HG03196 (cell line): ENCODE measurements around the gene CPNE7.

Source experiments
- ATAC-seq: cut with Tn5 transposase; IDR thresholded peaks from one replicate; pipeline ENCODE4 v1.9.1; 2021; ENCODE audit not compliant: unreplicated experiment

CPNE7 gene

GRCh38 chr16:89575247-89576152, at the start of gene CPNE7:
Gene CPNE7, plus strand, starts transcription at chr16:89575758. Its CDS starts 140 bp downstream, at chr16:89575898.
- no peak for ATAC-seq

- ATAC-seq, result no peak
Observed at GRCh38 chr16:89529097-89529496, 46.5 kb upstream of the CPNE7 start.

- no peak for ATAC-seq
Observed at GRCh38 chr16:89530401-89531381, 44.9 kb upstream of the CPNE7 start.

DNA sequence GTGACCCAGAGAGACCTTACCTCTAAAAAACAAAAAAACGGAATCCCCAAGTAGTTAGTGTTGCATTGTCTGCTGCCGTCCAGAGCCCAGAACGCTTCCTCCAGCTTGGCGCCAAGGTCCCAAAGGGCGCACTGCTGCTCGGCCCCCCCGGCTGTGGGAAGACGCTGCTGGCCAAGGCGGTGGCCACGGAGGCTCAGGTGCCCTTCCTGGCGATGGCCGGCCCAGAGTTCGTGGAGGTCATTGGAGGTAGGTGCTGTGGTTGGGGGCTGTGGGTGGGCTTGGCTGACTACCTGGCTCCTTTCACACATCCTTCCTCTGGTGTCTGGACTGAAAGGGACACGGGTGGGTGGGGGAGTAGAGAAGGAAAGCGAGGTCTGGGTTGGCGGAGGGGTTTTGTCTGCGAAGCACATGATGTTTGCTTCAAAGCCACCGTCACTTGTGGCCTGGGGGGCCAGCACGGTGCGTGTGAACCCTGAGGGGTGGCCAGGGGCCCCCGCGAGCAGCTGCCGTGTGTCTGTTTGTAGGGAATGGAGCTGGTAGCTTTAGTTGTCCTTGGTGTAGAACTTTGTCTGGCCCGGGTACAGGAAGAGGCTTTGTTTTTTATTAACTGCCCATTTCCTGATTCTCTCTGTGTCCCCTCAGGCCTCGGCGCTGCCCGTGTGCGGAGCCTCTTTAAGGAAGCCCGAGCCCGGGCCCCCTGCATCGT, 43.6 kb upstream of the CPNE7 start:
- ATAC-seq, result no peak

- ATAC-seq, result no peak
Observed at GRCh38 chr16:89534252-89534756, 41.3 kb upstream of the CPNE7 start.

DNA sequence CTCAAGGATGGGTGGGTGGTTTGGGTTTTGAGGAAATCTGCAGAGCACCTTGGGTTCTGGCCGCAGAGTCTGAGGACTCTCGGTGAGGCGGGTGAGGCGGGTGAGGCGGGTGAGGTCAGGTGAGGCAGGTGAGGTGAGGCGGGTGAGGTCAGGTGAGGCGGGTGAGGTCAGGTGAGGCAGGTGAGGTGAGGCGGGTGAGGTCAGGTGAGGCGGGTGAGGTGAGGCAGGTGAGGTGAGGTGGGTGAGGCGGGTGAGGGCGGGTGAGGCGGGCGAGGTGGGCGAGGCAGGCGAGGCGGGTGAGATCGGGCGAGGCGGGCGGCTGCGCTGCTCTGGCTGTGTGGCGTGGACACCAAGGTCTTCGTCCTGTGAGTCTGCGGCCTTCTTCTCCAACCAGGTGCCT, 39.2 kb upstream of the CPNE7 start:
- ATAC-seq, result no peak

DNA sequence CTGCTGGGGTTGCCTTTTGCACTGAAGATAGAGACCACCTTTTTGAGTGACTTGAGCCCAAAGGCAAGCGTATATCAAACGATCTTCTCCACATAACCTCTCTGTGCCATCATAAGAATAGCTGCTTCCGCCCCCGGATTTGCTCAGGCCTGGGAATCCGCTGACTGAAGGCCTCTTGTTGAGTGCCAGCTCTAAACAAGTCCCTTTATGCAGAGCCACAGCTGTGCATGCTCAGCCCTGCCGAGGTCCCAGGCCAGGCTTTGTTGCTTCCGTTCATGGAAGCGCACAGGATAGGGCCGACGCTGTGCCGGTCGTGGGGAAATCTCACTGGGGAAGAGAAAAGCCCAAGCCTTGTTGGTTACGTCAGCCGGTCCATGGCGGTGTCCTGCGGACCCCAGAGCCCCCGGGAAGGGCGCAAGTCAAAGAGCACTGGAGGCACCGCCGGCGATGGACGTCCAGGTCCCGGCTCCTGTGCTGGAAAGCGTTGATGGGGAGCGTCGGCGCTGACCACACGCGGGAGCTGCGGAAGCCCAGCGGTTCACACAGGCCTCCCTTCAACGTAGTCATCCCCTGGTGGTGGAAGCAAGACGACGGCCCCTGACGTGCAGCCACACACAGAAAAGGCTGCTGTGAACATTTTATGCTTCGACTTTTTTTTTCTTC, 38.5 kb upstream of the CPNE7 start:
- ATAC-seq, result no peak

DNA sequence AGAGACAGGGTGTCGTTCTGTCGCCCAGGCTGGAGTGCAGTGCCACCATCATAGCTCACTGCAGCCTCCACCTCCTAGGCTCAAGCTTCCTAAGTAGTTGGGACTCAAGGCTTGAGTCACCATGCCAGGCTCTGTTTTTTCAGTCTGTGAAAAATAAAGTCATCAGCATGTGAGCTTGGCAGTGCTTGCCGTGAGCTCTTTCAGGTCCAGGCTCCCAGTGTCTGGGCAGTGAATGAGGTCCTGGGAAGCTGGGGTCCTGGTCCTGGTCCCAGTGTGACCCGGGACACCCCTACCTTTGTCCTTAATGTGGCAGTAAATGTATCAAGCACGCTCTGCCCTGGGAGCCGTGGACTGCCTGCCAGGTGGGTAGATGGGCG, 38.0 kb upstream of the CPNE7 start:
- ATAC-seq, result no peak

DNA sequence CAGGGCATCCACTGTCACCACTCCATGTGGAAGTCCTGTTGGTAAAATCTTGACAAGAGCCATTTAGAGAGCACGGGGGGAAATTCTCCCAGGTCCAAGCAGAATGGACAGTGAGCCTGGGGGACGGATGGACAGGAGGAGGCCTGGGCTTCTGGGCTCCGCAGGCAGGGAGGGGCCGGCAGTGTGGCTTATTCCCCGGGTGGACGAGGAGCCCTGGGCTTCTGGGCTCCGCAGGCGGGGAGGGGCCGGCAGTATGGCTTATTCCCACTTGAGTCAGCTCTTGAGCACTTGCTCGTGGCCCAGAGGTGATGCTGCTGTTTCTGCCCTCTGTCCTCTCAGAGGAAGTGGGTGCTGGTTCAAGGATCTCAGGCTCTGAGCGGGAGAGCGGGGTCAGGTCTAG, 37.3 kb upstream of the CPNE7 start:
- no peak for ATAC-seq

DNA sequence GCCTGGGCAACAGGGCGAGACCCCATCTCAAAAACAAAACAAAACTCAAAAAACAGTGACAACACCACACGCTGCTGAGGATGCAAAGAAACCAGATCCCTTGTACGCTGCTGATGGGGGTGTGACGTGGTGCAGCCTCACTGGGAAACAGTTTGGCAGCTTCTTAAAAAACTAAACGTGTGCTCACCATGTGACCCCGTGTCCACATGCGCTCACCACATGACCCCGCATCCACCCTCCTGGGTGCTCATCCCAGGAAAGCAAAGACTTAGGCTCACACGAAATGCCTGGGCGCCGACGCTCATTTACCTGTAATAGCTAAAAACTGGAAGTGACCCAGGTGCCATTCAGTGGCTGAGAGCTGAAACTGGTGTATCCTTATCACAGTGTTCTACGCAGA, 35.0 kb upstream of the CPNE7 start:
- no peak for ATAC-seq

GRCh38 chr16:89541792-89542191, 33.8 kb upstream of the CPNE7 start:
- no peak for ATAC-seq

- no peak for ATAC-seq
Observed at GRCh38 chr16:89544113-89544512, 31.4 kb upstream of the CPNE7 start.

DNA sequence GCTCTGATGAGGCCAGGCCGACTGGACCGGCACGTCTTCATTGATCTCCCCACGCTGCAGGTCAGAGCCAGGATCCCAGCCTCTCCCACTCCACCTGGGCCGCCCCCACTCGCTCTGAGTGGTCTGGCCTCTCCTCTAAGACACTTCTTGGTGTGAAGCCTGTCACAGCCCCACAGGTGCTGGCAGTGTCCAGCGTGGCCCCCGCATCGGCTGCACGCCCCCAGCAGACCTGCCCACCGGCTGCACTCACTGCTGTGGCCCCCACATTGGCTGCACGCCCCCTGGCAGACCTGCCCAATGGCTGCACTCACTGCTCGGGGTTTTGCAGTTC, 30.9 kb upstream of the CPNE7 start:
- no peak for ATAC-seq

- no peak for ATAC-seq
Observed at GRCh38 chr16:89545044-89545830, 30.3 kb upstream of the CPNE7 start.

DNA sequence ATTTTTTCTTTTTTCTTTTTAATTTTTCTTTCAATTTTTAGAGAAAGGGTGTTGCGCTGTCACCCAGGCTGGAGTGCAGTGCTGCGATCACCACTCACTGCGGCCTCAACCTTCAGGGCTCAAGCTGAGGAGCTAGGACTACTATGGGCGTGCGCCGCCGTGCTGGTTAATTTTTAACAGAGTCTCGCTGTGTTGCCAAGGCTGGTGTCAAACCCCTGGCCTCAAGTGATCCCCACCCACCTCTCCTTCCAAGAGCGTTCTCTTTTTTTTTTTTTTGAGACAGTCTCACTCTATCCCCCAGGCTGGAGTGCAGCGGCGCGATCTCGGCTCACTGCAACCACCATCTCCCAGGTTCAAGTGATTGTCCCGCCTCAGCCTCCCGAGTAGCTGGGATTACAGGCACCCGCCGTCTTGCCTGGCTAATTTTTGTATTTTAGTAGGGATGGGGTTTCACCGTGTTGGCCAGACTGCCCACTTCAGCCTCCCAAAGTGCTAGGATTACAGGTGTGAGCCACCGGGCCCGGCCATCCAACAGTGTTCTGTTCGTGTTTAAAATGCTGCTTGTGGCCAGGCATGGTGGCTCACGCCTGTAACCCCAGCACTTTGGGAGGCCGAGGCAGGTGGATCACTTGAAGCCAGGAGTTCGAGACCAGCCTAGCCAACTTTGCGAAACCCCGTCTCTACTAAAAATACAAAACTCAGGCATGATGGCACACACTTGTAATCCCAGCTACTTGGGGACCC, 29.6 kb upstream of the CPNE7 start:
- no peak for ATAC-seq

DNA sequence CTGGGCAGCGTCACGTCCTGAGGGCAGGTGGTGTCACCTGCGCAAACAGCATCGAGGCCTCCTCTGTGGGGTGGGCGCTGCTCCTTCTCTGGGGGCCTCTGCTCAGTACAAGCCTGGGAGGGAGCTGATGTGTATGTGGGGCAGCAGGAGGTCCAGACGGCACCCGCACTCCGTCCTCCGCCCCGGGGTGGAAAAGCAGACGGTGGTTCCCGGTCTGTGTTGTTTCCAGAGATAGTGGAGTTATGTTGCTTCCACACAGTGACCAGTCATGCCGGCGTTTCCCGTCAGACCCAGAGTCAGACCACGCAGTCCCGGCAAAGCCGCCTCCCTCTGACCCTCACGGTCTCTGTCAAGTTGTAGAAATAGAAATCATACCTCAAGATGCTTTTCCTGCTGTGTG, 28.8 kb upstream of the CPNE7 start:
- no peak for ATAC-seq

- no peak for ATAC-seq
Observed at GRCh38 chr16:89547291-89547690, 28.3 kb upstream of the CPNE7 start.

DNA sequence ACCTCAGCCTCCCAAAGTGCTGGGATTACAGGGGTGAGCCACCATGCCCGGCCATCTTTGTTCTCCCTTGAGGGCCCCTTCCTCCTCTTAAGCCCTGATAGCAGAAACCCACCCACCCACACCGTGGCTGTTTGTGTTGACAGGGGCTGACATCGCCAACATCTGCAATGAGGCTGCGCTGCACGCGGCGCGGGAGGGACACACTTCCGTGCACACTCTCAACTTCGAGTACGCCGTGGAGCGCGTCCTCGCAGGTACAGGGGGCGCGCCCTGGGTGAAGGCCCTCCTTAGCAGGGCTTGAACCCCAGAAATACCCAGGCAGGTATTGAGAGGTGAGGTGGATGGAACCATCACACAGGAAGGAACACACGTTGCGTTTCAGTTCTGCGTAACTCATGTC, 27.7 kb upstream of the CPNE7 start:
- no peak for ATAC-seq

GRCh38 chr16:89548344-89549006, 27.1 kb upstream of the CPNE7 start:
- no peak for ATAC-seq
